Measurements from ENCODE around the gene SUSD1. TPM values are rescaled to one million over a fixed set of nuclear protein-coding genes. Genes with fewer than 3 reads are reported as not detected.

Gene SUSD1
- total and polyA plus RNA-seq, 2 experiments from 2014 or later: 4.2 to 8.4 TPM

GRCh38 chr9:112166176-112167140, 8.6 kb downstream of the SUSD1 start:
- H4K20me1 ChIP-seq (ENCODE audit: insufficient read depth): no peaks in the 10 kb centered on the region
- no peaks in the 10 kb centered on the region for H3F3A ChIP-seq (ENCODE audit: insufficient read depth)
- H3K9me3 ChIP-seq (ENCODE audit: low read depth): no peaks in the 10 kb centered on the region
- H3K4me2 ChIP-seq (ENCODE audit: unreplicated experiment): no peak overlapping the region
- in situ Hi-C loops (cut with MboI): no loop called here
- no peak for TF ChIP-seq EZH2 (IDR thresholded peaks at IDR 0.05; ENCODE audit: insufficient read depth, poor library complexity, severe bottlenecking)
- TF ChIP-seq EZH2phosphoT487 (IDR thresholded peaks at IDR 0.05; ENCODE audit: insufficient read depth, low read depth): no peak
- no peak overlapping the region; the same call in 1 of the 2 replicates for H3K4me3 ChIP-seq
- no peaks in the 10 kb centered on the region for H3K4me1 ChIP-seq (ENCODE audit: insufficient read depth)
- H3K27ac ChIP-seq: no peak overlapping the region
- H2AFZ ChIP-seq: no peak overlapping the region
- no peaks in the 10 kb centered on the region for H3K9me2 ChIP-seq (ENCODE audit: insufficient read depth)
- peak; percentile 51 for DNase-seq
- WGBS, 2 experiments (ENCODE audit: low coverage in 1 of 2, low lambda C conversion rate in 2 of 2, missing lambda C conversion rate in 2 of 2): 48 to 50% methylated on average over 12 of the region's 12 CpGs
- H3K36me3 ChIP-seq (ENCODE audit: low read depth): no peaks in the 10 kb centered on the region
- no peaks in the 10 kb centered on the region for H3K79me2 ChIP-seq (ENCODE audit: insufficient read depth)
- no peaks in the 10 kb centered on the region for H3K27me3 ChIP-seq (replicated peaks; ENCODE audit: insufficient read depth)
- no peak overlapping the region for H3K9ac ChIP-seq

DNA sequence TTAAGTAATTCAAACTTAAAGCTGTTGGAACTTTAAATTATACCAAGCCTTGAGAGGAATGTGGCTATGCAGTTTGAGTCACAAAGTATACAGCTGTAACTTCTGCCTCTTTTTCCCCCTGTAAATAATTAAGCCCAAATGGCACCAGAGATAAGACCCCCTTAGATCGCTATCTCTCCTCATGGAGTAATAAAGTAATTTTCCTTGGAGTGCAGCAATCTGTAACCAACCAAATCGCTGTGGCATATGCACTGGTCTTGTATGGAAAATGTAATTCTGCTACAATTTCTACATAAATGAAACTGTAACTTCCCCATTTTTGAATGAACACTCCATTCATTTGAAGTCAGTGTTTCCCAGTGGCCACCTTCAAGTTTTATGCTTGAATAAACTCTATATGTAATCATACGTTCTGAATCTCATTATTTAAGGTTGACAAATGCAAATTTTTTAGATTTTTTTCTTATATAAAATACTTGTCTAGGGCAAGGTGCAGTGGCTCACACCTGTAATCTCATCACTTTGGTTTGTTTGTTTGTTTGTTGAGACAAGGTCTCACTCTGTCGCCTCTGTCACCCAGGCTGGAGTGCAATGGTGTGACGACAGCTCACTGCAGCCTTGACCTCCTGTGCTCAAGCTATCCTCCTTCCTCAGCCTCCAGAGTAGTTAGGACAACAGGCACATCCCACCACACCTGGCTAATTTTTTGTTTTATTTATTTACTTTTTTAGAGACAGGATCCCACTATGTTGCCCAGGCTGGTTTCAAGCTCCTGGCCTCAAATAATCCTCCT, 12.3 kb downstream of the SUSD1 start:
- TF ChIP-seq EZH2phosphoT487 (IDR thresholded peaks at IDR 0.05; ENCODE audit: insufficient read depth, low read depth) (no peak), EZH2 (IDR thresholded peaks at IDR 0.05; ENCODE audit: insufficient read depth, poor library complexity, severe bottlenecking) (no peak)
- Histone ChIP-seq H3K9me3 (ENCODE audit: low read depth) (no peaks in the 10 kb centered on the region), H3K4me3 (no peak overlapping the region), H3K4me2 (ENCODE audit: unreplicated experiment) (no peak overlapping the region), H4K20me1 (ENCODE audit: insufficient read depth) (no peaks in the 10 kb centered on the region), H3K27ac (no peak overlapping the region), H3K9me2 (ENCODE audit: insufficient read depth) (no peaks in the 10 kb centered on the region), H3K27me3 (replicated peaks; ENCODE audit: insufficient read depth) (no peaks in the 10 kb centered on the region), H3K79me2 (ENCODE audit: insufficient read depth) (no peaks in the 10 kb centered on the region), H2AFZ (no peak overlapping the region), H3K4me1 (ENCODE audit: insufficient read depth) (no peaks in the 10 kb centered on the region), H3F3A (ENCODE audit: insufficient read depth) (no peaks in the 10 kb centered on the region), H3K9ac (no peak overlapping the region), H3K36me3 (ENCODE audit: low read depth) (no peaks in the 10 kb centered on the region)
- DNase-seq: no peak
- 95 to 96% methylated on average over 5 of the region's 5 CpGs for WGBS, 2 experiments (ENCODE audit: low coverage in 1 of 2, low lambda C conversion rate in 2 of 2, missing lambda C conversion rate in 2 of 2)
- in situ Hi-C loops (cut with MboI): no loop called here

GRCh38 chr9:112159781-112160180, 15.3 kb downstream of the SUSD1 start:
- no peaks in the 10 kb centered on the region for H4K20me1 ChIP-seq (ENCODE audit: insufficient read depth)
- in situ Hi-C loops (cut with MboI): no loop called here
- DNase-seq: no peak
- no peak for TF ChIP-seq EZH2phosphoT487 (IDR thresholded peaks at IDR 0.05; ENCODE audit: insufficient read depth, low read depth)
- TF ChIP-seq EZH2 (IDR thresholded peaks at IDR 0.05; ENCODE audit: insufficient read depth, poor library complexity, severe bottlenecking): no peak
- no peaks in the 10 kb centered on the region for H3K9me2 ChIP-seq (ENCODE audit: insufficient read depth)
- WGBS, 2 experiments (ENCODE audit: low coverage in 1 of 2, low lambda C conversion rate in 2 of 2, missing lambda C conversion rate in 2 of 2): 100% methylated on average over 1 of the region's 1 CpG
- H3K9me3 ChIP-seq (ENCODE audit: low read depth): no peaks in the 10 kb centered on the region
- no peaks in the 10 kb centered on the region for H3F3A ChIP-seq (ENCODE audit: insufficient read depth)
- H3K4me3 ChIP-seq: no peak overlapping the region
- no peaks in the 10 kb centered on the region for H3K36me3 ChIP-seq (ENCODE audit: low read depth)
- no peak overlapping the region for H3K4me2 ChIP-seq (ENCODE audit: unreplicated experiment)
- no peaks in the 10 kb centered on the region for H3K4me1 ChIP-seq (ENCODE audit: insufficient read depth)
- no peak overlapping the region for H3K9ac ChIP-seq
- H3K79me2 ChIP-seq (ENCODE audit: insufficient read depth): no peaks in the 10 kb centered on the region
- H3K27ac ChIP-seq: no peak overlapping the region
- H3K27me3 ChIP-seq (replicated peaks; ENCODE audit: insufficient read depth): no peaks in the 10 kb centered on the region
- H2AFZ ChIP-seq: no peak overlapping the region

GRCh38 chr9:112158656-112159367, 16.3 kb downstream of the SUSD1 start:
- DNase-seq: no peak
- 76 to 82% methylated on average over 4 of the region's 4 CpGs for WGBS, 2 experiments (ENCODE audit: low coverage in 1 of 2, low lambda C conversion rate in 2 of 2, missing lambda C conversion rate in 2 of 2)
- H4K20me1 ChIP-seq (ENCODE audit: insufficient read depth): no peaks in the 10 kb centered on the region
- H3F3A ChIP-seq (ENCODE audit: insufficient read depth): no peaks in the 10 kb centered on the region
- H3K9me3 ChIP-seq (ENCODE audit: low read depth): no peaks in the 10 kb centered on the region
- no peak overlapping the region for H3K4me2 ChIP-seq (ENCODE audit: unreplicated experiment)
- no peaks in the 10 kb centered on the region for H3K79me2 ChIP-seq (ENCODE audit: insufficient read depth)
- no peak for TF ChIP-seq EZH2phosphoT487 (IDR thresholded peaks at IDR 0.05; ENCODE audit: insufficient read depth, low read depth)
- in situ Hi-C loops (cut with MboI): no loop called here
- H3K27me3 ChIP-seq (replicated peaks; ENCODE audit: insufficient read depth): no peaks in the 10 kb centered on the region
- no peak overlapping the region for H3K27ac ChIP-seq
- no peaks in the 10 kb centered on the region for H3K4me1 ChIP-seq (ENCODE audit: insufficient read depth)
- no peak overlapping the region for H3K9ac ChIP-seq
- no peaks in the 10 kb centered on the region for H3K9me2 ChIP-seq (ENCODE audit: insufficient read depth)
- H3K36me3 ChIP-seq (ENCODE audit: low read depth): no peaks in the 10 kb centered on the region
- no peak overlapping the region for H2AFZ ChIP-seq
- H3K4me3 ChIP-seq: no peak overlapping the region
